Neuronal stem cell (in vitro differentiated cells): ENCODE data around the gene SV2A.
A peak's percentile ranks its signal among the peaks of the same experiment; 100 is the strongest.
"Not testable (repeated sequence)": the region's sequence is repeated elsewhere in the genome, so short reads cannot be mapped to it uniquely, and the experiment has no call there.

ENCODE experiments used
- DNase-seq: peaks from one replicate; pipeline ENCODE4 v3.0.0-alpha.2; 2013; ENCODE audit warnings: low spot score
- H2AFZ ChIP-seq: one replicate; pipeline ENCODE4 v1.6.1; 2013; ENCODE audit warnings: mild to moderate bottlenecking, low read length, inconsistent platforms
- H2AK5ac ChIP-seq: 2 replicates; pipeline ENCODE4 v1.6.1; 2013; ENCODE audit warnings: low read depth, mild to moderate bottlenecking, inconsistent platforms, low read length, moderate library complexity, mixed read lengths
- H2BK120ac ChIP-seq: 2 replicates; pipeline ENCODE4 v1.6.1; 2013; ENCODE audit warnings: low read depth, mild to moderate bottlenecking, inconsistent platforms, low read length, moderate library complexity, mixed read lengths
- H2BK12ac ChIP-seq: one replicate; pipeline ENCODE4 v1.6.1; 2013; ENCODE audit warnings: low read length, inconsistent platforms
- H2BK15ac ChIP-seq: 2 replicates; pipeline ENCODE4 v1.6.1; 2013; ENCODE audit warnings: mild to moderate bottlenecking, low read length, inconsistent platforms, mixed read lengths
- H2BK5ac ChIP-seq: one replicate; pipeline ENCODE4 v1.6.1; 2013; ENCODE audit warnings: inconsistent platforms, mild to moderate bottlenecking, low read length, moderate library complexity
- H3K14ac ChIP-seq: one replicate; pipeline ENCODE4 v1.6.1; 2013; ENCODE audit warnings: low read length, inconsistent platforms
- H3K18ac ChIP-seq: 2 replicates; pipeline ENCODE4 v1.6.1; 2013; ENCODE audit warnings: low read length, inconsistent platforms
- H3K23ac ChIP-seq: 2 replicates; pipeline ENCODE4 v1.6.1; 2013; ENCODE audit warnings: low read depth, mild to moderate bottlenecking, mixed read lengths, low read length, inconsistent platforms; ENCODE audit not compliant: poor library complexity
- H3K27ac ChIP-seq: replicated peaks from 3 replicates; pipeline ENCODE4 v1.5.1; 2013; ENCODE audit warnings: low read length, inconsistent platforms
- H3K27me3 ChIP-seq, 3 experiments: 2 replicates each; pipeline ENCODE4 v1.6.1; 2013; ENCODE audit warnings: low read length in 3 of 3, mild to moderate bottlenecking in 2 of 3, inconsistent platforms in 1 of 3, low read depth in 1 of 3, mixed read lengths in 1 of 3, moderate library complexity in 1 of 3; ENCODE audit not compliant: control insufficient read depth in 3 of 3, insufficient read depth in 3 of 3
- H3K36me3 ChIP-seq, 2 donors: replicated peaks in 1 of 2; 2 replicates each; pipeline ENCODE4 v1.6.1; 2013; ENCODE audit warnings: low read length in 2 of 2; ENCODE audit not compliant: control insufficient read depth in 2 of 2, insufficient read depth in 2 of 2
- H3K4ac ChIP-seq: 2 replicates; pipeline ENCODE4 v1.6.1; 2013; ENCODE audit warnings: inconsistent platforms, mild to moderate bottlenecking, low read length, moderate library complexity
- H3K4me1 ChIP-seq, 2 donors: 1 replicate in 1 of 2; 2 replicates in 1 of 2; pipeline ENCODE4 v1.6.1; 2013; ENCODE audit warnings: low read length in 2 of 2, low read depth in 1 of 2; ENCODE audit not compliant: control insufficient read depth in 2 of 2, insufficient read depth in 1 of 2
- H3K4me2 ChIP-seq: one replicate; pipeline ENCODE4 v1.6.1; 2013; ENCODE audit warnings: mild to moderate bottlenecking, low read length, inconsistent platforms; ENCODE audit not compliant: insufficient read depth, poor library complexity, severe bottlenecking
- H3K4me3 ChIP-seq, 2 donors: 2 replicates each; pipeline ENCODE4 v1.5.1; 2013; ENCODE audit warnings: low read length in 2 of 2, mild to moderate bottlenecking in 2 of 2, inconsistent platforms in 1 of 2, moderate library complexity in 1 of 2
- H3K79me1 ChIP-seq: one replicate; pipeline ENCODE4 v1.6.1; 2013; ENCODE audit warnings: low read depth, mild to moderate bottlenecking, inconsistent platforms, low read length, moderate library complexity
- H3K9ac ChIP-seq: one replicate; pipeline ENCODE4 v1.6.1; 2013; ENCODE audit warnings: mild to moderate bottlenecking, low read depth, low read length, inconsistent platforms; ENCODE audit not compliant: poor library complexity
- H3K9me3 ChIP-seq, 2 donors: replicated peaks in 1 of 2; 2 replicates each; pipeline versions ENCODE3 to v1.6.1; 2013; ENCODE audit warnings: low read length in 2 of 2, mild to moderate bottlenecking in 2 of 2, inconsistent platforms in 1 of 2, low read depth in 1 of 2, mixed read lengths in 1 of 2, moderate library complexity in 1 of 2; ENCODE audit not compliant: control insufficient read depth in 2 of 2, insufficient read depth in 1 of 2
- H4K8ac ChIP-seq: one replicate; pipeline ENCODE4 v1.6.1; 2013; ENCODE audit warnings: low read depth, mild to moderate bottlenecking, inconsistent platforms, low read length, moderate library complexity
- H4K91ac ChIP-seq: one replicate; pipeline ENCODE4 v1.6.1; 2013; ENCODE audit warnings: low read length, low read depth, mild to moderate bottlenecking, inconsistent platforms; ENCODE audit not compliant: poor library complexity
- WGBS, 2 donors: extraction: QIAGEN DNeasy Blood & Tissue Kit; methylation state at CpG; one replicate each; pipeline ENCODE4 v1.1.7; 2013; ENCODE audit warnings: missing lambda C conversion rate in 2 of 2, mixed read lengths in 1 of 2; ENCODE audit not compliant: insufficient read length in 2 of 2, insufficient replicate concordance in 1 of 2; ENCODE audit errors: extremely low coverage in 2 of 2; 5-methylcytosine and 5-hydroxymethylcytosine counted together

The SV2A gene

DNA sequence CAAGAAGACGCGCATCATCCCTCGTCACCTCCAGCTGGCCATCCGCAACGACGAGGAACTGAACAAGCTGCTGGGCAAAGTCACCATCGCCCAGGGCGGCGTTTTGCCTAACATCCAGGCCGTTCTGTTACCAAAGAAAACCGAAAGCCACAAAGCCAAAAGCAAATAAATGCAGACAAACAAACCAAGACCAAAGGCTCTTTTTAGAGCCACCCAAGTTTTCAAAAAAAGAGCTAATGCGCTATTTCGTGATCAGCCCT lies 30.5 kb downstream of the SV2A start:
- WGBS, 2 donors, result no CpG with 5 or more reads among the region's 13 CpGs

DNA sequence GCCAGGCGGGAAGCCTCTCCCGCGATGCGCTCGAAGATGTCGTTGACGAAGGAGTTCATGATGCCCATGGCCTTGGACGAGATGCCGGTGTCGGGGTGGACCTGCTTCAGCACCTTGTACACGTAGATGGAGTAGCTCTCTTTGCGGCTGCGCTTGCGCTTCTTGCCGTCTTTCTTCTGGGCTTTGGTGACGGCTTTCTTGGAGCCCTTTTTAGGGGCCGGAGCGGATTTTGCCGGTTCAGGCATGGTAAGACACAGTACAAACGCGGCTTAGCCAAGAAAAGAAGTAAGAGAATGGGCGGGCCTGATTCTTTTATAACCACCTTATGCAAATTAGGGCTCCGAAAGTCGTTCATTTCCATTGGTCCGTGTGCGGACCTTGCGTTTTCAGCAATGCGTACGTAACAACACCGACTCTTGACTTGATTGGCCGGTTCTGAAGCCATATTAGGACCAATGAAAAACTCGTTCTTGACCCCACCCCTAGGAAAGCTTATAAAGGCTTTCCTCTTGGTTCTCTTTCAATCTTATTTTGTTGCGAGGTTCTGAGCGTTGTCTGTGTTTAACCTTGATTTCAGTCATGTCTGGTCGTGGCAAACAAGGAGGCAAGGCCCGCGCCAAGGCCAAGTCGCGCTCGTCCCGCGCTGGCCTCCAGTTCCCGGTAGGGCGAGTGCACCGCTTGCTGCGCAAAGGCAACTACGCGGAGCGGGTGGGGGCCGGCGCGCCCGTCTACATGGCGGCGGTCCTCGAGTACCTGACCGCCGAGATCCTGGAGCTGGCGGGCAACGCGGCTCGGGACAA lies 31.0 kb downstream of the SV2A start:
- Histone ChIP-seq H3K4ac (no peak overlapping the region), H3K14ac (peak overlapping the region; percentile 42), H4K91ac (no peak overlapping the region), H4K8ac (no peak overlapping the region), H3K23ac (peak overlapping the region; percentile 97), H2BK12ac (no peak overlapping the region), H2BK5ac (no peak overlapping the region), H3K4me1 (peaks cover 4 to 14% of the 10 kb centered on the region in 2 donors), H3K79me1 (no peaks in the 10 kb centered on the region), H3K36me3 (no peaks in the 10 kb centered on the region), H2BK15ac (no peak overlapping the region), H3K4me3 (peak overlapping the region; percentile 76 to 93), H3K4me2 (peak overlapping the region; percentile 79), H3K9me3 (no peaks in the 10 kb centered on the region), H3K27ac (peak overlapping the region; percentile 91), H3K9ac (peak overlapping the region; percentile 88), H3K27me3 (no peaks in the 10 kb centered on the region), H3K18ac (peak overlapping the region; percentile 95), H2BK120ac (no peak overlapping the region), H2AK5ac (no peak overlapping the region), H2AFZ (no peak overlapping the region)
- WGBS, 2 donors, result no CpG with 5 or more reads among the region's 62 CpGs
- DNase-seq, result peak; percentile 97

More for the DNA sequence above, 30.5 kb downstream of the SV2A start:
- H3K36me3 ChIP-seq, H2BK15ac ChIP-seq, DNase-seq, H2AFZ ChIP-seq, H3K27me3 ChIP-seq, H3K14ac ChIP-seq, H4K8ac ChIP-seq, H2BK120ac ChIP-seq, H3K9me3 ChIP-seq, H4K91ac ChIP-seq, H2BK12ac ChIP-seq, H2BK5ac ChIP-seq, H2AK5ac ChIP-seq, H3K79me1 ChIP-seq, H3K4ac ChIP-seq: not testable (repeated sequence)
- Histone ChIP-seq H3K4me2 (peak overlapping the region; percentile 63), H3K4me1 (peaks cover 4 to 14% of the 10 kb centered on the region in 2 donors), H3K18ac (peak overlapping the region; percentile 95), H3K27ac (peak overlapping the region; percentile 91), H3K9ac (peak overlapping the region; percentile 88), H3K4me3 (peak overlapping the region; percentile 71 to 93), H3K23ac (peak overlapping the region; percentile 97)

DNA sequence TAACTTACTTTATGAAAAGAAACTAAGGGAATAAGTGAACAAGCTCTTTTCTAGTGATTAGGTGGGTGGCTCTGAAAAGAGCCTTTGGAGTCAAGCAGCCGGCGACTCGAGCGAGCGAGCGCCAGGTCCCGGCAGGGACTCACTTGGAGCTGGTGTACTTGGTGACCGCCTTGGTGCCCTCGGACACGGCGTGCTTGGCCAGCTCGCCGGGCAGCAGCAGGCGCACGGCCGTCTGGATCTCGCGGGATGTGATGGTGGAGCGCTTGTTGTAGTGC lies 31.6 kb downstream of the SV2A start:
- not testable (repeated sequence) for H3K4ac ChIP-seq, H2BK120ac ChIP-seq, H4K91ac ChIP-seq, H3K14ac ChIP-seq, H3K9me3 ChIP-seq, H4K8ac ChIP-seq, DNase-seq, H2AK5ac ChIP-seq, H3K79me1 ChIP-seq, H3K27me3 ChIP-seq, H2AFZ ChIP-seq, H2BK5ac ChIP-seq, H3K36me3 ChIP-seq, H3K18ac ChIP-seq, H2BK15ac ChIP-seq, H2BK12ac ChIP-seq
- WGBS, 2 donors, result no CpG with 5 or more reads among the region's 19 CpGs
- Histone ChIP-seq H3K9ac (peak overlapping the region; percentile 77), H3K23ac (peak overlapping the region; percentile 92), H3K4me1 (peaks cover 4 to 14% of the 10 kb centered on the region in 2 donors), H3K4me3 (peak overlapping the region; percentile 76 to 86), H3K27ac (peak overlapping the region; percentile 78), H3K4me2 (peak overlapping the region; percentile 79)

DNA sequence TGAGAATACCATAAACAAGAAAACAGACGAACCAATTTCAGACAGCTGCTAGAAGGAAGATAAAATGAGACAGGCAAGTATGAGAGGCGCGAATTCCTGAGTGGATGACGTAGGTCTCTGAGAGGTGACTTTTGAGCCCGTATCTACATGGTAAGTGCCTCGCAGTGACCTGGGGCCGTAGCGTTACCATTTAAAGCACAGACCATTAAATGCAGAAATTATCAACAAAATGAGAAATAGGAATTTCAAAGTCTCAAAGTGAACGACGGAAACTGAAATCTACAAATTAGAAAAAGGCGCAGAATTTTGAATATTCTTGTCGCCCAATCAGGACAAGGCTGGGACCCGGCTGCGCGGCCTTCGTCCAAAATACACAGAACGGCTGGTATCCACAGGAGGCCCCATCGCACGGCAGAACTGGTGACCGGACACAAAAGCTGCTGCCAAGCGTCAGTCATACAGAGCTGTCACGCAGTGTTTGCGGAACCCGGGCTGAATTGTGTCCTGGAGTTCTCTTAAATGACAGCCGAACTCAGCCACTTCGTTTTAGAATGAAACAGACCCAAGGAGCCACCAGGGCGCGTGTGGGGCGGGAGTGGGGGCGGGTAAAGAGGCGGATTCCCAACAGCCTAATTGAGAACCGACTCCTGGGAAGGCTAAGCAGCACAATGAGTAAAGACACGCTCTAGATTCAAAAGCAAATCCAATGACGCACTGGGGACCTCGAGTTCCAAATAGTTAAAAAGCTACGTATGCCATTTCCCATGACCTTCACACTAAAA lies 32.1 kb downstream of the SV2A start:
- Histone ChIP-seq H3K4ac (no peak overlapping the region), H3K4me3 (peak overlapping the region; percentile 76 to 86), H3K9ac (peak overlapping the region; percentile 65), H3K18ac (no peak overlapping the region), H3K27me3 (no peaks in the 10 kb centered on the region), H2BK5ac (no peak overlapping the region), H3K4me1 (peaks cover 4 to 14% of the 10 kb centered on the region in 2 donors), H2BK12ac (no peak overlapping the region), H3K27ac (peak overlapping the region; percentile 78), H4K91ac (no peak overlapping the region), H3K23ac (peak overlapping the region; percentile 47), H2AFZ (no peak overlapping the region), H3K14ac (no peak overlapping the region), H2BK15ac (no peak overlapping the region), H3K4me2 (peak overlapping the region; percentile 79), H3K36me3 (no peaks in the 10 kb centered on the region), H3K79me1 (no peaks in the 10 kb centered on the region), H2BK120ac (no peak overlapping the region), H3K9me3 (no peaks in the 10 kb centered on the region), H4K8ac (no peak overlapping the region), H2AK5ac (no peak overlapping the region)
- peak; percentile 69 for DNase-seq
- WGBS, 2 donors, result no CpG with 5 or more reads among the region's 36 CpGs
